VCaP (cell line): Measurements from ENCODE around the gene PAF1.
A peak's percentile ranks its signal among the peaks of the same experiment; 100 is the strongest.

Experiments used
- H3K27ac ChIP-seq: fragments of 450-650 bp; 2 replicates; pipeline ENCODE4 v1.5.1; 2017
- TF ChIP-seq, protein P1 (sequence below): fragments of 450-650 bp; conservative IDR thresholded peaks from 2 replicates; pipeline ENCODE4 v1.5.1; 2017; ENCODE audit warnings: mild to moderate bottlenecking, moderate library complexity

PAF1 gene

GRCh38 chr19:39401549-39402345 is 10.8 kb upstream of the PAF1 start:
- TF ChIP-seq, protein P1, sequence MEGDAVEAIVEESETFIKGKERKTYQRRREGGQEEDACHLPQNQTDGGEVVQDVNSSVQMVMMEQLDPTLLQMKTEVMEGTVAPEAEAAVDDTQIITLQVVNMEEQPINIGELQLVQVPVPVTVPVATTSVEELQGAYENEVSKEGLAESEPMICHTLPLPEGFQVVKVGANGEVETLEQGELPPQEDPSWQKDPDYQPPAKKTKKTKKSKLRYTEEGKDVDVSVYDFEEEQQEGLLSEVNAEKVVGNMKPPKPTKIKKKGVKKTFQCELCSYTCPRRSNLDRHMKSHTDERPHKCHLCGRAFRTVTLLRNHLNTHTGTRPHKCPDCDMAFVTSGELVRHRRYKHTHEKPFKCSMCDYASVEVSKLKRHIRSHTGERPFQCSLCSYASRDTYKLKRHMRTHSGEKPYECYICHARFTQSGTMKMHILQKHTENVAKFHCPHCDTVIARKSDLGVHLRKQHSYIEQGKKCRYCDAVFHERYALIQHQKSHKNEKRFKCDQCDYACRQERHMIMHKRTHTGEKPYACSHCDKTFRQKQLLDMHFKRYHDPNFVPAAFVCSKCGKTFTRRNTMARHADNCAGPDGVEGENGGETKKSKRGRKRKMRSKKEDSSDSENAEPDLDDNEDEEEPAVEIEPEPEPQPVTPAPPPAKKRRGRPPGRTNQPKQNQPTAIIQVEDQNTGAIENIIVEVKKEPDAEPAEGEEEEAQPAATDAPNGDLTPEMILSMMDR, result no peak
- H3K27ac ChIP-seq, result peak overlapping the region; percentile 99

- H3K27ac ChIP-seq, result peak overlapping the region; percentile 99
- TF ChIP-seq, protein P1, result no peak
These were observed 10.2 kb upstream of the PAF1 start for GRCh38 chr19:39401070-39401548.

DNA sequence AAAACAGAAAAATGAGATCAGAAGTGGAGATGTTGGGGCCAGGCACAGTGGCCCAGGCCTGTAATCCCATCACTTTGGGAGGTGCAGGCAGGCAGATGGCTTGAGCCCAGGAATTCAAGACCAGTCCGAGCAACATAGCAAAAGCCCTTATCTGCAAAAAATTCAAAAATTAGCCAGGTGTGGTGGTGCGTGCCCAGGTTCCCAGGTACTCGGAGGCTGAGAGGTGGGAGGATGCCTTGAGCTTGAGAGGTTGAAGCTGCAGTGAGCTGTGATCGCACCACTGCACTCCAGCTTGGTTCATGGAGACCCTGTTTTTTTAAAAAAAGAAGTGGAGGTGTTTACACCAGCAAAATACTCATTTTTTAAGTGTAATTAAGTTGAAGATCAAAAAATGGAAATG is 9.2 kb upstream of the PAF1 start:
- H3K27ac ChIP-seq, result no peak overlapping the region
- TF ChIP-seq, protein P1, result no peak

GRCh38 chr19:39399668-39400050 is 8.8 kb upstream of the PAF1 start:
- TF ChIP-seq, protein P1, result no peak
- no peak overlapping the region for H3K27ac ChIP-seq

DNA sequence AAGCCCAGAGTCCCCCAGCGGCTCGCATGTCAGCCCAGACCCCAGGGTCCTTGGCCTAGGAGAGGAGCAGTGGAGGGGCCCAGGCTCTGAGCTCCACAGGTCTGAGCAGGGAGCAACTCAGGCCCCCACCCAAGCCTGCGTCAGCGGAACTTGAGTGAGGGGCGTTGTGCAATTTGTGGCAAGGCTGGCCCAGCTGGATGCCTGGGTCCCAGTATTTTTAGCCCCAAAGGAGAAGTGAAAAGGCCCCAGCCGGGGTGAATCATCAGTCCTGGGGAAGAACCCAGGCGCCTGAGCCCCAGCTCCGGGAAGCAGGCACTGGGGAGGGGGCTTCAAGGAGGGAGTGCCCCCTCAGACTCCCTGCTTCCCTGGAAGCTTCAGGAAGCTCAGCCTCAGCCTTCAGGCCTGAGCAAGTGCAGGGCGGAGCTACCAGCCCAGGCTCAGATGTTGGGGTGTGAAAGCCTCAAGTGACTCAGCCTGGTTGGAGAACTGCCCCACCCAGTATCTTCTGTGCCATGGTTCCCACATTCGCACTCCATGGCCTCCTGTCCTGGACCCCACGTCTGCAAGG is 7.5 kb upstream of the PAF1 start:
- H3K27ac ChIP-seq, result peak overlapping the region; percentile 22; the same call in 1 of the 2 replicates
- TF ChIP-seq, protein P1, result no peak

DNA sequence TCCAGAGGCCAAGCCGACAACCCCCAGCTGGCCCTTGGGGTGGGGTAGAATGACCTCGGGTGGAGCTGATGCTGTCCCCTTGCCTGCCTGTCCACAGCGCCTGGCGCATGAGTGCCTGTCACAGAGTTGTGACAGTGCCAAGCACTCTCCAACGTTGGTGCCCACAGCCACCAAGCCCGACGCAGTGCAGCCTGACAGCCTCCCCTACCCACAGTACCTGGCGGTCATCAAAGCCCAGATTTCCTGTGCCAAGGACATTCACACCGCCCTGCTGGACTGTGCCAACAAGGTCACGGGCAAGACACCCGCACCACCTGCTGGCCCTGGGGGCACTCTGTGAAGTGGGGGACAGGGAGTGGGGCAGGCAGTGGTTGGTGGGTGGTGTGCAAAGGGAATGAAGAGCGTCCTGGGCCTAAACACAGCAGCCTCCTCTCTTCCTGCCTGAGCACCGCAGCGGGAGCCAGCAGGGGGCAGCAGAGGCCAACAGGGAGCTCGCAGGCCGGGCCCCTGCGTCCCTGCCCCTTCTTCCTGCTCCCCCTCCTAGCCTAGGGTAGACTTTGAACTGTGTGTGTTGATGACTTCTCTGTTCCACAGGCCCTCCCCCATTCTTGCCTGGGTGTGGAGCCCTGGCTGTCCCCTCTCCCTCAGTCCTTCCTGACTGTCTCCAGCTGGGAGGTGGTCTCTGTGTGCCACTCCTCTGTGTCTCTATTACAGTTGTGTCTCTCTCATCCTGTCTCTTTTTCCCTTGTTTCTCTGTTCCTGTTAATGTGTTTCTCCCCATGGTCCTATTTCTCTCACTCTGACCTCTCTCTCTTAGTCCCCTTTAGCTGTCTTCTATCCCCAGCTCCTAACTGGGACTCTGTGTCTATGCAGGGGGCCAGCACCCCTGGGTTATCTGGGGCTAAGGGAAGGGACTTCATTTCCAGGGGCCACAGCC is 6.7 kb upstream of the PAF1 start:
- H3K27ac ChIP-seq, result peak overlapping the region; percentile 22; the same call in 1 of the 2 replicates

More for the DNA sequence above, 6.7 kb upstream of the PAF1 start:
- TF ChIP-seq, protein P1, result peak; percentile 98
